Measurements from ENCODE around the gene C5orf58. TPM values are rescaled to one million over a fixed set of nuclear protein-coding genes. Genes with fewer than 3 reads are reported as not detected.

Gene C5orf58
- polyA plus RNA-seq, 1 donor from 2014 or later: not detected

- Histone ChIP-seq H3K9me3 (ENCODE audit: low read length) (no peaks in the 10 kb centered on the region), H3F3A (ENCODE audit: insufficient read depth, low read length, poor library complexity, severe bottlenecking) (no peaks in the 10 kb centered on the region), H3K27ac (ENCODE audit: low read length) (no peak overlapping the region), H3K9me2 (ENCODE audit: insufficient read depth, low read length) (no peaks in the 10 kb centered on the region), H3K79me2 (replicated peaks; ENCODE audit: insufficient read depth, low read length) (no peaks in the 10 kb centered on the region), H3K4me2 (ENCODE audit: low read length) (no peak overlapping the region), H3K4me3 (ENCODE audit: low read length) (no peak overlapping the region), H3K9ac (ENCODE audit: low read length) (no peak overlapping the region), H3K27me3 (ENCODE audit: insufficient read depth, low read depth, low read length) (peaks cover 10% of the 10 kb centered on the region), H4K20me1 (ENCODE audit: insufficient read depth) (no peaks in the 10 kb centered on the region), H2AFZ (ENCODE audit: low read depth, low read length) (no peak overlapping the region), H3K36me3 (ENCODE audit: insufficient read depth, low read length) (no peaks in the 10 kb centered on the region)
- TF ChIP-seq RAD21 (conservative IDR thresholded peaks at IDR 0.05) (no peak), EZH2 (IDR thresholded peaks at IDR 0.05; ENCODE audit: borderline replicate concordance, insufficient read depth, low read length, poor library complexity, severe bottlenecking) (no peak), POLR2AphosphoS5 (IDR thresholded peaks at IDR 0.05) (no peak), CTCF (IDR thresholded peaks at IDR 0.05; ENCODE audit: poor library complexity, severe bottlenecking) (no peak), EP300 (conservative IDR thresholded peaks at IDR 0.05; ENCODE audit: poor library complexity, severe bottlenecking) (no peak), SMC3 (conservative IDR thresholded peaks at IDR 0.05; ENCODE audit: poor library complexity) (no peak), MXI1 (conservative IDR thresholded peaks at IDR 0.05; ENCODE audit: poor library complexity, severe bottlenecking) (no peak)
Observed at GRCh38 chr5:170223360-170223759, 9.4 kb upstream of the C5orf58 start.

GRCh38 chr5:170223906-170224305, 8.9 kb upstream of the C5orf58 start:
- Histone ChIP-seq H3K27me3 (ENCODE audit: insufficient read depth, low read depth, low read length) (peaks cover 9% of the 10 kb centered on the region), H3K79me2 (replicated peaks; ENCODE audit: insufficient read depth, low read length) (no peaks in the 10 kb centered on the region), H3K9ac (ENCODE audit: low read length) (no peak overlapping the region), H3K4me2 (ENCODE audit: low read length) (no peak overlapping the region), H3K9me2 (ENCODE audit: insufficient read depth, low read length) (no peaks in the 10 kb centered on the region), H3K27ac (ENCODE audit: low read length) (no peak overlapping the region), H2AFZ (ENCODE audit: low read depth, low read length) (no peak overlapping the region), H4K20me1 (ENCODE audit: insufficient read depth) (no peaks in the 10 kb centered on the region), H3K36me3 (ENCODE audit: insufficient read depth, low read length) (no peaks in the 10 kb centered on the region), H3K9me3 (ENCODE audit: low read length) (no peaks in the 10 kb centered on the region), H3K4me3 (ENCODE audit: low read length) (no peak overlapping the region), H3F3A (ENCODE audit: insufficient read depth, low read length, poor library complexity, severe bottlenecking) (no peaks in the 10 kb centered on the region)
- TF ChIP-seq MXI1 (conservative IDR thresholded peaks at IDR 0.05; ENCODE audit: poor library complexity, severe bottlenecking) (no peak), TAF1 (IDR thresholded peaks at IDR 0.05; ENCODE audit: low read depth) (no peak), RAD21 (conservative IDR thresholded peaks at IDR 0.05) (no peak), SMC3 (conservative IDR thresholded peaks at IDR 0.05; ENCODE audit: poor library complexity) (no peak), CTCF (IDR thresholded peaks at IDR 0.05; ENCODE audit: poor library complexity, severe bottlenecking) (no peak), EZH2 (IDR thresholded peaks at IDR 0.05; ENCODE audit: borderline replicate concordance, insufficient read depth, low read length, poor library complexity, severe bottlenecking) (no peak), EP300 (conservative IDR thresholded peaks at IDR 0.05; ENCODE audit: poor library complexity, severe bottlenecking) (no peak), POLR2AphosphoS5 (IDR thresholded peaks at IDR 0.05) (no peak), REST (IDR thresholded peaks at IDR 0.05; ENCODE audit: borderline replicate concordance) (no peak)
